NCI-H1694 treated with DMSO at 0.1 percent for 48 hours (cell line): ENCODE data around the gene ZNF462.

Source experiments
- DNase-seq: peaks from one replicate; lab custom pipeline; 2025; lab: John Stamatoyannopoulos, UW

The ZNF462 gene

DNA sequence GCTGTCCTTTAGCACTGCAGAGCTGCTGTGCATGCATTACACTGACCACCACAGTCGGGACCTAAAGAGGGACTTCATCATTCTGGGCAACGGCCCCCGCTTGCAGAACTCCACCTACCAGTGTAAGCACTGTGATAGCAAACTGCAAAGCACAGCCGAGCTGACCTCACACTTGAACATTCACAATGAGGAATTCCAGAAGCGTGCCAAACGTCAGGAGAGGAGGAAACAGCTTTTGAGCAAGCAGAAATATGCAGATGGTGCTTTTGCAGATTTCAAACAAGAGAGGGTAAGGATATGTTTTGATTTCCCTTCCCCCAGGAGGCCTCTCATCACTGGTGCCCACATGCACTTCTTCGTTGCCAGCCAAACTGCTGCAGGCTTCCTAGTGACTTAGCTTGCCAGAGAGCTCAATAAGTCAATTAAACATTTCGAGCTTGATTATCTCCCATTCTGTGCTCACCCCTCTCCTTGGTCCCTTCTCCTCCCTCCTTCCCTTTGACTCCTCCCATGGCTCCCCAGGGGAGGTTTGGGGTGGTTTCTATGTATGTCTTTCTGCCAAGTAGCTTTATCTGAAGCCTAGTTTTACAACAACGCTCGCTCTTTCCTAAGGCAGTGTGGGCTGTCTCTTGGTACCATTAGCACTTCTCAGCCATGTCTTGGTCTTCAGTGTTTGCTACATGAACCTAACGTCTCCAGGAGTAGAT lies 66.7 kb downstream of the ZNF462 start:
- DNase-seq, result no peak

DNA sequence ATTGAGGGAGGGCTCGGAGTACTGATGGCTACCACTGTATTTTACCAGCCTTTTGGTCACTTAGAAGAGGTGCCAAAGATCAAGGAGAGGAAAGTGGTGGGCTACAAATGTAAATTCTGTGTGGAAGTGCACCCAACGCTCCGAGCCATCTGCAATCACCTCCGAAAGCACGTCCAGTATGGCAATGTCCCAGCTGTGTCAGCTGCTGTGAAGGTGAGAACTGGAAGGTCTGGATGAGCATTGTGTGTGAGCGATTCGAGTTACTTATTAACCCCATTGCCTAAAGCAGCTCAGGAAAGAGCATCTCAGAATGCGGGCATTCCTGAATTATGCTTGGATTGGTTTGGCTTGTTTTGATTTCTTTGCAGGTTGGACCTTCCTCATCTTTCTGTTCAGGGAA lies 67.5 kb downstream of the ZNF462 start:
- DNase-seq, result no peak

DNA sequence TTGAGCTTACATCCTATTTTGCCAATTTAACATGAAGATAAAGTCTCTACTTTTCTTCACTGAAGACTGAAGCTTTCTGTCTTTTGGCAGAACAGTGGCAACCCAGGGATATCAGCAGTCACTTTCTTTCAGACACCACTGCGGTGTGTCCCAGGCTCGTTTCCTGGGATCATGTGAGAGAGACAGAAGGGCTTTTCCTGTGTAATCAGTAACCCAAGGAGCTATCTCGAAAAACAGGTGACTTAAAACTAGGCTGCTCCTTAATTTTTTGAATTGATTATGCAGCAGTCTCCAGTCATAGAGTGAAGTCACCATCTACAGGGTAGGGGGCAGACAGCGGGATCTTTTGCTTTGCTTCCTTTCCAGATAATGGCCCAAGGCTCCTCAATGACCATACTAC lies 68.5 kb downstream of the ZNF462 start:
- DNase-seq, result no peak

DNA sequence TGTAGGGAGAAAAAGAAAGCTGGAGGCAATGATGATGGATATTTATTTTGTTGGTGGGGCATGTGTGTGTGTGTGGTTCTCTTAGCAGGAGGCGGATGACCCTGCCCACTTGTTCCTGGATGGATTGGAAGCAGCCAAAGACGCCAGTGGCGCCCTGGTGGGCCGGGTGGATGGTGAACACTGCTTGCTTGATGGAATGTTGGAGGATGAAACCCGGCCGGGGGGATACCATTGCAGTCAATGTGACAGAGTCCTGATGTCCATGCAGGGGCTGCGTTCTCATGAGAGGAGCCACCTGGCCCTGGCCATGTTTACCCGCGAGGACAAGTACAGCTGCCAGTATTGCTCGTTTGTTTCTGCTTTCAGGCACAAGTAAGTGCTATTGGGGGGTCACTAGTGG lies 69.2 kb downstream of the ZNF462 start:
- no peak for DNase-seq

DNA sequence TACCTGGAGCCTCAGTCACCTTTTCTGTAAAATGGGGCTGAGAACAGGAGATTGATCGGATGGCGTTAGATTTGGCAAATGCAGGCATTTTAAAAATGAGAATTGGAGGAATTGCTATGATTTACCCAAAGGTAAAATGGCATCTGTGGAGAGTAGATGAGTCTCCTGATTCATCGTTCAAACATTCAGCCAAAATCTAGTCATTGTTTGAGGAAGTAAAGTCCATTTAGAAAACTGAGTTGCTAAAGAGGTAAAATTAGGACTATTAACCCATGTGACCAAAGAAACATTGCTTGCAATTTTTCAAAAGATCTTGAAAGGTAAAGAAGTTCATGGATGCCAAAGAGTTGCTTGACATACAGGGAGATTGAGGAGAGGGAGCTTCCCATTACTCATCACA lies 69.7 kb downstream of the ZNF462 start:
- DNase-seq, result no peak

DNA sequence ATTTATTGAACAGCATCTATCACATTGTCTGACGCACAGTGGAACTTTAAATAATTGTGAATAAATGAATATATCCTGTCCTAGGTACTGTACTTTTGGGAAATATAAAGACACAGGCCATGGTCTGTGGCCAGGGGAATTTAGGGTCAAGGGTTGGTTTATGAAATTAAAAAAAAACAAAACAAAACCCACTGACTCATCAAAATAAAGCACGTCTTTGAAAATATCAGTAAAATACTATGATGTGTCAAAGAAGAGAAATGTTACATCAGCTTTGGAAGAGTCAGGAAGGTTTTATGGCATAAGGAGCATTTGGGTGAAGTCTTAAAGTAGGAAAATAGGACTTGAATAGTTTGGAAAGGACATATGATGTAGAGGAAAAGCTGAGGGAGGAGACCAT lies 70.5 kb downstream of the ZNF462 start:
- DNase-seq, result no peak

DNA sequence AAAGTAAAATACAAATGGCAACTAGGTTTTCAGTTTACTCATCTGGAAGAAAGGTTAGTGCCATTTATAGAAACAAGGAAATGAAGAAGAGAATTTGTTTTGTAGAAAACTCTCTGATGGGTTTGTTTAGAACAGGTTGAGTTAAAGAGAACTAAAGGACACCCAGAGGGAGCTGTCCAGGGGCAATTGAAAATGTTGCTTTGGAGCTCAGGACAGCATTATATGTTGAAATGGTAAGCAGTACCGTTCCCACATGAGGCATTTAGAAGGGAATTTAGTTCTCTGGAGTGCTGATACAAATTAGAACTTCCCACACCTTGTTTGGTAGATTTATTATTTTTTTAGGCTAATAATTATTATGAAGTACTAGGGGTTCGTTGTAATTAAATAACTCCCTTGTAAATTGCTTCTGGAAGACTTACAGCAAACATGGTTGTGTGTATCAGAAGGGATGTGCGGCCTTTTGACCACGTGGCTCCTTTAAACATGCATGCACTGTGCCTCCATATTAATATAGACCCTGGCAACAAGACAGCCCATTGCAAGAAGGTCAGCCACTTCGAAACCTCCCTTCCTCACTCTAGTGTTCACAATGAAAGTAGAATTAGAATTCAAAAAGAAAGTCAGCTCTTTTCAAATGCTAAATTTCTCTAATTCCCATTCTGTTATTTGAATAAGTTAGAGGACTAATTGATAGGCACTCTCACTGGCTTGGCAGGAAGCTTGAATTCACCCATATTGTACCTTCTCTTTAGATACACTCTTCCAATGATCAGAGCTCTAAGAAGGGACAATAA lies 71.7 kb downstream of the ZNF462 start:
- no peak for DNase-seq

DNA sequence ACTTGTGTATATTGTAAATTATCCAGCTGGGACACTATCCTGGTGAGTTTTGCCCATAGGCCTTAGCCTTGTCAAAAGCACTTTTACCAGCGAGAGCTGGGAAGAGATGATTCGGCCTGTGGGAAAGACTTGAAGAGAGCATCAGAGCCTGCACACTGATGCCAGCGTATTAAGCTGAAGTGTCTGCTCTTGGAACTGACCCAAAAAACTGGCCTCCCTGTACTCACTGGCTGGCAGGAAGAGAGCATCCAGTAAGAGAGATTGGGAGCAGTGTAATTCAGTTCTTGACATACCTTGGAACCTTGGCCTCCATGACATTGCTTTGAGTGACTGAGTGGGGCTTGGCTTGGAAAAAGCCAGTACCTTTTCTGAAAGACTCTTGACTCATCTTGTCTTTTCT lies 73.7 kb downstream of the ZNF462 start:
- no peak for DNase-seq

DNA sequence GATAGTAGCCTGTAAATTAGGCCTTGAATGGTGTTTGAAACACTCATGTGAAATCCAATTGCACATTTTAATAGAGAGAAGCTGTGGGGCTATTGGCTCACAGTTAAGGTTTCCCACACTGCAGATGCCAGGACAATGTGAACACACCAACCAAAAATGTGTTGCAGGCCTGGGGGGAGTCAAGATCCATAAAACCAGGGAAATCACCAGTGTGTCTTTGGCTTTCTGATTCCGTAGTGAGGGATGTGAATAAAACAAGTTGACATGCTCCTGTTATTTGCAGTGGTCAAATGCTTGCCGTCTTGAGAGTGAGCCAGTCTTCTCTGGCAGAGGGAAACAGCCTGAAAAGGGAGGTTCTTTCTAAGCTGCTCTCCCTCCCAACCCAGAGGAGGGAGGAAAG lies 79.0 kb downstream of the ZNF462 start:
- no peak for DNase-seq

DNA sequence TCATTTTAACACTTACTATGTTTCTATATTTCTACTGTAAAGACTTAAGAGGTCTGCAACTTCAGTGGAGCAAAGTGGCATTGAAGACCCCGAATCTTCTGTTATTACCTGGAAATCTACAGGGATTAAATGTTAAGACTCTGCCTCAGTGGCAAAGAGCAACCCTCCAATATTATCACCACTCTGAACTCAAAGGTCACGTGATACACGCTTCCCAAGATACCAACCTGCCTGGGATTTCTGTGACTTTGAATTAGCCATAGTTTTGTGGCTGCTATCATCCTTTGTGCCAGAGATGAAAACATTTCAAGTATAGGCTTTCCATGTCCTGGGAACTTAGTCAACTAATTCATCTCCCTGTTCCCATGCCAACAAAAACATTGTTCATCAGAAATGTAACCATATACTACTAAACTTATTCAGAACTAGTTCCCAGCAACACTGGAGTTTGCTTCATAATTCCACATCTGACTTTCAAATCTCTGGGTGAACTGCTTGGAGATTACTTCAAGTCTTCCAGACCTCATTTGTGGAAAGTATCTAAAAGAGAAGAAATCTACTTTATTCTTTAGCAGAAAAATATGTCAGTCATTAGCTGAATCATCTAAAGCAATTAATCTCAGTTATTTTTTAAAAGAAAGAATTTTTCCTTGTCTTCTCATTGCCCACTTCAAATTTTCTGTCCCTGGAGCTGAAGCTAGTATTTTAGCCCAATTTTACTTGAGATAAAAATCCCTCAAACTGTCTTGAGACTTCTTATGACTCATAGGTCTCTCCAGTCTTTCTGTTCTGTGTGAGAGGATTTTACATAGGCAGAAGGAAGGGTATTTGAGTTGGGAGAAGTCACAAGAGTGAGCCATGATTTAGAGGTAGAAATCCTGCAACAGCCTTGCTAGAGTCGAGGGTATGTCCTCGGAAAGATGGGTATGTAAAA lies 83.0 kb downstream of the ZNF462 start:
- no peak for DNase-seq

DNA sequence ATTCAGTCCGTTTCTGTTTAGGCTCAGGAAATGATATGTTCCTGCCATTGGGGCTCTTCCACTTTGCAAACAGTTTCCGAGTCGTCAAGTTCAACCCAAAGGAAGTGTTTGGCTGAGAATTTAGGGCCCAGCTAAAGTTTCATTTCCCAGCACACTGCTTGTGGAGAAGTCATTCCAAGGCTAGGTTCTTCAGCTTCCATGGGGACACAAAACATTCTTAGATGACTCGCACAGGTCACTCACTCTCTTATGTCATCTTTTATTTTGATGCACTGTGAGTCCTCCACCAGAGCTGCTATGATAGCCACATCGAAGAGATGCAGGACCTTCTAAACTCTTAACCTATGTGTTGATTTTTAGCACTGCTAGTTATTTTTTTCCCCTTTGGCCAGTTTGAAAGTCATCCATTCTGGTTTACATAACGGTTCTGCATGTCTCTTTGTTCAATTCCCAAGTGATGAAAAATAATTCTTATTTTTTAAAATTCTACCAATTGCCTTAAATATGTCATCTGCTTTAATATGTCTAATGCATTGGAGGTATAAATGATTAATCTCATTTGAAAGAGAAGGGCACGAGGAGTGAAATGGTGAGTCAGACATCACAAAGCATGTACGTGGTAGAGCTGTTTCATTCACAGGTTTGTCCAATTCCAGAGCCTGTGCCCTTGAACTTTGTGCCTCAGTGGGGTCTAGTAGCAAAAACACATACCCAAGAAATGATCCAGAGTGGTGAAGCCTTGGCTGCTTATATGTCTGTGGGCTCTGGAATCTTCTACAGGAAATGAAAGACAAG lies 84.3 kb downstream of the ZNF462 start:
- DNase-seq, result no peak

DNA sequence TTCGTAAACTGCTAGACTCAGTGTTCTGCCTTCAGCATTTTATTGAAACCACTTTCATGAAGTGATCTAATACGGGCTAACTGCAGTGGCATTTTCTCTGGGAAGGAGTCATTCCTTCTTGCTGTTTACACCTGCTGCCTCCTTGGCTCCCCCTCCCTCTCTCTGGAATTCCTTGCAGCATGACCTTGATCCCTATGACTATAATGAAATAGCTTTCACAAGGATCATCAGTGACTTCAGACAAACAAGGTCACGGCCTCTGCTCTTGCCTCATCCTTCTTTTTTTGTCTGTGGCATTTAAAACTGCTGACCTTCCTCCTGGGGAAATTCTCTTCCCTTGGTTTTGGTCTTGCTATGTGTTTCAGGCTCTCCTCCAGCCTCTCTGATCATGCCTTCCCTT lies 90.2 kb downstream of the ZNF462 start:
- no peak for DNase-seq

DNA sequence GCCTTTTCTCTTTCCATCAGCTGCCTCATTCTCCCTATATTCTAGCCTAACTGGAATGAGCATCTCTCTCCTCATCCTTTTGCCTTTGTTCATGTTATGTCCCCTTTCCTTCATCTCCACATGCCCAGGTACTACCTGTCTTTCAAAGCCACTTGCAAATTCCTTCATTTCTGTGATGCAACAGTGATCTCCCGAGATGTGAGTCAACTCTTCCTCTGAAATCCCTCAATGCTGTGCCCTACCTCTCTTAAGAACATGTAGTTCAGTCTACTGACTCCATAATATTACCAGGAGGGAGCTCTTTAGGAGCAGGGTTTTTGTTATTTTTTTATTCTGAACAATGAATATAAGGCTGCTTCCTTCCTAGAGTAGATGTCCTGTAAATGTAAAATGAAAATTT lies 91.6 kb downstream of the ZNF462 start:
- DNase-seq, result no peak

DNA sequence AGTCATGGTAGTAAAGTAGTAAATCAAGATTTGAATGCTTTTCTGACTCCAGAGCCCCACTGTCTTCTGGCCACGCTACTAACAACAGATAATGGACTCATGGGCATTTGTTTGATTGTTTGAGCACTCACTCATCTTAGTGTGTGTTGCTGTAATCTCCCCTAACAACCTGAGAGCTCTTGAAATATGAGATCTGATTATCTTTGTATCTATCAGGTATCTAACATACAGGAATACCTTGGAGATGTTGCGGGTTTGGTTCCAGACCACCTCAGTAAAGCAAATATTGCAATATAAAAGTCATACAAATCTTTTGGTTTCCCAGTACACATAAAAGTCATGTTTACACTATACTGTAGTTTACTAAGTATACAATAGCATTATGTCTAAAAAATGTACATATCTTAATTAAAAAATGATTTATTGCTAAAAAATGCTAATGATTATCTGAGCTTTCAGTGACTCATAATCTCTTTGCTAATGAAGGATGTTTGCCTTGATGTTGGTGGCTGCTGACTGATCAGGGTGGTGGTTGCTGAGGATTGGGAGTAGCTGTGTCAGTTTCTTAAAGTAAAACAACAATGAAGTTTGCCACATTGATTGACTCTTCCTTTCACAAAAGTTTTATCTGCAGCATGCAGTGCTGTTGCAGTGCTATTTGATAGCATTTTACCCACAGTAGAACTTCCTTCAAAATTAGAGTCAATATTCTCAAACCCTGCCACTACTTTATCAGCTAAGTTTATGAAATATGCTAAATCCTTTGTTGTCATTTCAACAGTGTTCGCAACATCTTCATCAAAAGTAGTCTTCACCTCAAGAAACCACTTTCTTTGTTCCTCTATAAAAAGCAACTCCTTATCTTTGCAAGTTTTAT lies 92.2 kb downstream of the ZNF462 start:
- no peak for DNase-seq

DNA sequence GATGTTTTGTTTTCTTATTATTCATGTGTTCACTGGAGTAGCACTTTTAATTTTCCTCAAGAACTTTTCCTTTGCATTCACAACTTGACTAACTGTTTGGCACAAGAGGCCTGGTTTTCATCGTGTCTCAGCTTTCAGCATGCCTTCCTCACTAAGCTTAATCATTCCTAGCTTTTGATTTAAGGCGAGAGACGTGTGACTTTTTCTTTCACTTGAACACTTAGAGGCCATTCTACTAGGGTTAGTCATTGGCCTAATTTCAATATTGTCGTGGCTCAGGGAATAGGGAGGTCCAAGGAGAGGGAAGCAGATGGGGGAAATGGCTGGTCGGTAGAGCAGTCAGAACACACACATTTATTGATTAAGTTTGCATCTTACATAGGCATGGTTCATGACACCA lies 94.0 kb downstream of the ZNF462 start:
- no peak for DNase-seq

DNA sequence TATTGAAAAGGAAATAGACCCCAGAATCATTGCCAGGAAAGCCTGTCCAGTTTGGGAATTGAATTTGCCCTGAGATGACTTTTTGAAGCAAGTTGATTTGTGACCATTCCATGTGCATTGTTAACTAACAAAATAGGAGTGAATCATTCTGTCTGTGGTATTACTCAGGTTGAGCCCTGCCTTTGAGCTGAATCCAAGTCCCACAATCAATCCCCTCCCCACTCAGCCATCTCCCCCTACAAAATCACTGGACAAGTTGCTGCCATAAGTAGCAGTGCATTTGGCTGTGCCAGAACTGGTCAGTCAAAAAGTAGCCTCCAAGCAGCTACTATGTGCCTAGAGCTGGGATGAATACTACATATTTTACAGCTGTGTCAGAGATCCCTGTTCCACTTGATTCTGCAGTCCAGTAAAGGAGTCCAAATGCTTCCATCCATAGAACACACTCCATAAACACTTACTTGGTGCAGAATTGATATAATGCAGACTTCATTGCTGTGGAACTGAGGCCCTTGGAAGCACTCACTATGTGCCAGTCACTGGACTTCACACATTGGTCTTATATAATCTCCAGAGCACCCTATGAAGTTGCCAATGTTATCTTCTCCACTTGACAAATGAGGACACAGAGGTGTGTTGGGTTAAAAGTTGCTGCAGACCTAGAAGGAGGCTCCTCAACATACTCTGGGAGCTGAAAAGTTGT lies 96.1 kb downstream of the ZNF462 start:
- DNase-seq, result no peak

DNA sequence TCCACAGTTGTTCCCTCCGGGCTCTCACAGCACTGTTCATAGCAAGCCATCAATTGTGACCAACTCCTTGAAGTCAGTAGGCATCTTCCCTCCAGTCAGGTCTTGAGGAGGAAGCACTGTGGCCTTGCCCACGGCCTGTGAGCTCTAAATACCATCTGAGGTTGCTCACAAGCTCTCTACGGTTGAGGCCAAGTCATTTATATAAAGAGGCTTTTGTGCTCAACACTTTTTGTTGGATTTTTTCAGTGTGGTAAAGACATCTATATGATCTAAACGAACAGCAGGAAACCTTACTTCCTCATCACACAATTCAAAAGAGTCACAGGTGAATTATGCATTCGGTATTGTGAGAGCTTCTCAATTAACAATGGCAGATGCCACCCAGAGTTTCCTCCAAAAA lies 97.3 kb downstream of the ZNF462 start:
- DNase-seq, result no peak

DNA sequence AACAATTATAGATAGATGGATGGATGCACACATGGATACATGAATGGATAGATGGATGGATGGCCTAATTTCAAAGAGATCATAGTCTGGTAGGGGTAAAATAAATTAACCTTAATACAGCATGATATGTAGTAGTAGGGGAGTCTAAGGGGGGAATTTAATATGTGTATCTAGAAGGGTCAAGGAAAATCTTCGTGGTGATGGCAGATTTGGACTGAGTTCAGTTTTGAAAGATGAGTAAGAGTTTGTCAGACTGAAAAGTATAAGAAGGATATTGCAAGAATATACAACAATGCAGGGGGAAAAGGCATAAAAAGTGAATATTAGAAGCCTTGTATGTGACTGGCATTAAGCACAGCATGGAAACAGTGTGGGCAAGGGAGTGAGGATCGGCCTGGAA lies 98.7 kb downstream of the ZNF462 start:
- DNase-seq, result no peak

DNA sequence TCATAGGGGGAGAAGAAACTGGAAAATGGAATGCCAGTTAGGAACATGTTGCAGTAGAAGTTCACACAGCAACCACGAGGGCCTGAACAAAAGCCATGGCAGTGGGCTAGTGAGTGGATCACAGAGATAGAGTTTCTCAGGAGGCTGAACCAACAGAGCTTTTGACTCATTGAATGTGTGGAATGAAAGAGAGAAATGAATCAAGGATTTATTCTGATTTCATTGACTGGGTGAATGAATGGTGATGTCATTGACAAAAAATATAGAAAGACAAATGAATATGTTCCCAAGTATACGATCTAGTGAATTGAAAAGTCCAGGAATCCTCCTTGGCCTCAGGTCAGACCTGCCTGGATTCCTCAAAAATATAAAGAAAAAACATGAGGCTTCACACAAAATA lies 99.2 kb downstream of the ZNF462 start:
- DNase-seq, result no peak
